ENCODE measurements around the gene SH3PXD2B. TPM values are rescaled to one million over a fixed set of nuclear protein-coding genes. Genes with fewer than 3 reads are reported as not detected.

SH3PXD2B gene
- polyA plus RNA-seq, 3 donors, result 5.7 to 23.6 (median 9.6) TPM

DNA sequence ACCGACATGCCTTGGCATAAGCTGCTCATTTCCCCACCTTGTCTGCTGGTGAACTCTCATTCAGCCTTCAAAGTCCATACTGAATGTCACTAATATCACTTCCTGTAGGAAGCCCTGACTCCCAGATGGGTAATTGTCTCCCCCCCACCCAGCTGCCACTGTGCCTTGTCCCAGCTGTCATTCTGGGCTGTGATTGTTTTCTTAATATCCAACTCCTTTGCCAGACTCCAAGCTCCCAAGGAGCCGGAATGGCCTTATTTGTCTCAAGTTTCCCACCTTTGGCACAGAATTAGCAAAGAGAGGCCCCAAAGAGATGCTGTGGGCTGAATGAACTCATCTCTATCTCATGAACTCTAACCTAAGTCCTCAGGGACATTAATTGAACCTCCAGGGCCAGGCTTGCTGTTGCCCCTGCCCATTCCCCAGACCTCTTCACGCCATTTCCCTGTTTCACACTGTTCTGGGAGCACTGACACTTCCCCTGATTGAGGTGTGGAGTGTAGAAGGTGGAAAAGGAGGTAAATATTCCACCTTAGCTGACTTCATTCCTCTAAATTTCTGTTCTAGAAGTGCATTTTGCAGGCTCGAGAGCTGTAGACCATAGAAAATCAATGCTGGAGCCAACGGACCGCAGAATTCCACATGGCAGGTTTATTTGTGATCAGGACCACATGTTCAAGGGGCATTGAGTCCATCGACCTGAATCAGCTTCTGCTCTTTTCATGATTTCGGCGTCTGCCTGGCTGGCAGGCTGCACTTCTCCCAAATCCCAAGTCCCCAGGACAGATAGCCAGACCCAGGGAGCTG is 4.9 kb upstream of the SH3PXD2B start:
- 78 to 83% (median 78%) methylated on average over 9 of the region's 9 CpGs for WGBS, 3 donors
- no peak overlapping the region for H3K27ac ChIP-seq (ENCODE audit: low read depth, low read length)

DNA sequence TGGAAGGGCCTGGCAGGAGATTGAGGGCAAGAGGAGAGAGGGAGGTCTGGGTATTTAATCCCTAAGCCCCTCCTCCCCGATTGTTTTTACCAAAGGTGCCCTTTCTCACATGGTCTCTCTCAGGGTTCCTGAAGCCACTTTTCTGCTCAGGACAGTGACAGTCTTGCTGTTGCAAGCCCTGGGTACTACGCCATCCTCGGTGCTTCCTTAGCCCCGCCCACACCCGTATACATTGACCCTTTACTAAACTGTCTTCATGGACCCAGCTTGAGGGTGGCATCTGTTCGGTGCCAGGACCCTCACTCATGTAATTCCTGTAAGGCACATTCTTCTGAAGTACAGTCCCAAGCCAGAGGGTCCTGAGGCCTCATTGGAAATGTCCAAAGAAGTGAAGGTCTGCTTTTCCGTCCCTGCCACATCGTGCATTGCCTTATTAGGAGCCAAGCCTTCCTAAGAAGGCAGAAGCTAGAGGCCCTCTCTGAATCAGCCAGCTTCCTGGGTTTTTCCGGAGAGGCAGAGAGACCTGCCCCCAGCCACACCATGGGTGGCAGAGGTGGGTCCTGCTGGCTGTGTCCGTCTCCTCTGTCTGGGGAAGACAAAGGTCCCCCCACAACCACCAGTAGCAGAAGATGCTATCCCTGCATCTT is 1.9 kb upstream of the SH3PXD2B start:
- no peak overlapping the region for H3K27ac ChIP-seq (ENCODE audit: low read depth, low read length)

DNA sequence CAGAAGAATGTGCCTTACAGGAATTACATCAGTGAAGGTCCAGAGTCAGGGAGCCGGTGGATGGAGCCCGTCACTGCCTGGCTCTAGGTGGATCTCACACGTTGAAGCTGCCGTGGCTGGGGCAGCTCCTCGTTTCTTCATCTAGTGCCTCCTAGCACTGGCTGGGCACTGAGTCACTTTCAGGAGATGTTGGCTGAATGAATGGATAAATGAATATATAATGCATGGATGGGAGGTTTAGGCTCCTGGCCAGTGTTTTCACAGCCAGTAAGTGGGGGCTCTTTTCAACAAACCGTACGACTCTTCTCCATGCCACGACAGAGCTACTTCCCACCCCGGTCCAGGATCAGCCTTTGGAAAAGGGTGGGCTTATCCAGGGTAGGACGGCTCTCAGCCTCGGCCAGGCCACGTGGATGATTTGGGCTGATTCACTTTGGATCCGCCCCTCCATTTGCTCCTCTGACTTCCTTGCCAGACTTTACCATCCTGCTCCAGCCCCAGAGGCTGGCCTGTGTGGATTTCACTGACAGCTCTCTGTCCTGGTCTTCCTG is 1.3 kb upstream of the SH3PXD2B start:
- WGBS, 3 donors, result 43 to 74% (median 50%) methylated on average over 13 of the region's 13 CpGs
- H3K27ac ChIP-seq (ENCODE audit: low read depth, low read length), result no peak overlapping the region

More for the DNA sequence above, 1.9 kb upstream of the SH3PXD2B start:
- WGBS, 3 donors, result 71 to 82% (median 75%) methylated on average over 10 of the region's 10 CpGs

DNA sequence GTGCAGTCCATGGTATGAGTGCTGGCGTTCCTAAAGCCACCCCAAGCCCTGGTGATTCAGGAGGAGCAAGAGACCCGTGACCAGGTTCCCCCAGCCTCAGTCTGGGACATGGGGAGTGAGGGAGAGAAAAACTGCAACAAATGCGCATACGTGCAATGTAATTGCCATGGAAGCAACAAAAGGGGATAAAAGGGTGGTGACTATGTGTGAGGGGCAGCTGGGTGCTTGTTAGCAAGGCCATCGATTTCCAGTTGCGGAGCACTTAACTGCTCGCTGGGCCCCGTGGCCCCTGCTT is 709 bp upstream of the SH3PXD2B start:
- H3K27ac ChIP-seq (ENCODE audit: low read depth, low read length), result no peak overlapping the region
- 79 to 84% (median 81%) methylated on average over 8 of the region's 8 CpGs for WGBS, 3 donors

DNA sequence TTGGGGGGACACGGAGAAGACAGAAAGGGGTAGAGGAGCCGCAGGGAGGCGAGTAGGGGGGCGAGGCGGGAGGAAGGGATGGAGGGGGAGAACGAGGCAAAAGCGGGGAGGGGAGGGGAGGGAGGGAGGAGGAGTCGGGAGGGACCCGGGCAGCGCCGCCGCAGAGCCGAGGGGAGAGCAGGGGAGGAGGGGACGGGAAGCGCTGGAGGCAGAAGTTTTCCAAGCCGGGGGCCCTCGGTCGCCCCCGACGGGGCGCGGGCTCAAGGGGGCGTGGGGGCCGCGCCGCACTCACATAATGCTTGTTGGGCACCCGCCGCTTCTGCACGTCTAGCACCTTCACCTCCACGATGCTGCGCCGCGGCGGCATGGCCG is 353 bp downstream of the SH3PXD2B start:
- peak overlapping the region; percentile 59 for H3K27ac ChIP-seq (ENCODE audit: low read depth, low read length)
- 1 to 2% (median 1%) methylated on average over 16 to 35 of the region's 35 CpGs for WGBS, 3 donors

DNA sequence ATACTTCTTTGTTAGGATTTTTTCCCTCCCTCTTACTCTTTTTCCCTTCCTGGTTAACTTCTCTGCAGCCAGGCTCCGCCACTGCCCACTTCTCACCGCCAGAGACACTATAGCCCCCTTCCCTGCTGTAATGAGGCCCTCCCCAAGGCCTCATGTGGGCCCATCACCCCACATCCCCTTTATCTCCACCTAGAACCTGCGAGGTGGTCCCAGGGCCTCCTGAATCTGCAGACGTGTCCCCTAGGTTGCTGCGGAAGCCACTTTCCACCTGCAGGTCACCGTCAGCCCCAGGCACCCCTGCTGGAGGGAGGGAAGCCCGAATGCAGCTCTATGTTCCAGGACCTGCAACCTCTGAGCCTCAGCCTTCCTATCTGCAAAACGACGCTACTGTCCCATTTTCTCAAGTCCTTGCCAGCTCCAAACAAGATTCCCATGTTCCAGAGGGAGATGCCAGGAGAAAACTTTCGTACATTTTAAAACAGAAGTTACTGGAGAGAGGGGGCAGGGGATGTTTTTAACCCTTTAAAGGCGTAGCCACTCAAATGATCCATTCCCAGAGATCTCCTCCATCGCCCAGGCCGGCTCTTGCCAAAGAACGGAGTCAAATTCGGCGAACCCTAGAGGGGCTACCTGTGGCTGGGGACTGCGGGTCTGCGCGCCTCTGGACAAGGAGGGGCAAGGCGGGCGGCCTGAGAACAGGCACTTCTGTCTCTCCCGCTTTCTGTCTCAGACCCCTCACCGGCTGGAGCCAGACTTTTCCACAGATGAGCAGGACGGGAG is 929 bp downstream of the SH3PXD2B start:
- WGBS, 3 donors, result 5 to 16% (median 15%) methylated on average over 24 of the region's 24 CpGs
- peak overlapping the region; percentile 17 for H3K27ac ChIP-seq (ENCODE audit: low read depth, low read length)

DNA sequence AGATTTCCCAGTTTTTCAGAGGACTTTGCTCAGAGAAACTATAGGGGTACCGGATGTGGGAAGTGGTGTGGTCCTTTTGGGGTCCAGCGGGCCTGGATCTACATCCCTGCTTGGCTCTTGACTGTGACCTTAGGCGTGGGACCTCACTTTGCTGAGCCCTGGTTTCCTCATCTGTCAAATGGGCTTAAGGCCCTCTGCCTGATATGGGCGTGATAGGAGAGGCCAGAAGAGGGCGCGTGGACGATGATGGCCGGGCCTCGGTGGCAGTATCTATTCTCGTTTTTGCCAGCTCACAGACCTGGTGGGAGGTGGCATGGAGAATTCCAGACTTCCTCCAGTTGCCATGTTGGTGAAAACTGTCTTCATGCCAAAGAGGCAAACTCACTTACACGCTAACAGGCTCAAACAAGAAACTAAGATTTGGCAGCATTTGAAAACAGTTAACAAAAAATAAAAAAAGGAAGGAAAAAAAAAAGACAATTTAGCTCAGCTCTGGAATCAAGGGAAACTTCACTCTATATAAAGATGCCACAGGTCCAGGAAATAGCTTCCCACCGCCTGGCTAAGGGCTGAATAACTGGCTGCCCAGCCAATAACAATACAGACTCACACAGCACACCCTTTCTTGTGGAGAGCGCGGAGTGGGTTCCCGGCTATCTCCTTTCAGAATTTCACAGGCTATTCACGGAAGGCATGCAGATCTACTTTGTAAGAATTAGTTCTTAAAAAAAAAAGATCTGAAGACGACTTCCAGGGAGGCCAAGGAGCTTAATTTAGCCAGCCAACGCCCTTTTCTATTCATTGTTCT is 1.7 kb downstream of the SH3PXD2B start:
- peak overlapping the region; percentile 38 for H3K27ac ChIP-seq (ENCODE audit: low read depth, low read length)
- WGBS, 3 donors, result 46 to 55% (median 51%) methylated on average over 18 of the region's 18 CpGs

DNA sequence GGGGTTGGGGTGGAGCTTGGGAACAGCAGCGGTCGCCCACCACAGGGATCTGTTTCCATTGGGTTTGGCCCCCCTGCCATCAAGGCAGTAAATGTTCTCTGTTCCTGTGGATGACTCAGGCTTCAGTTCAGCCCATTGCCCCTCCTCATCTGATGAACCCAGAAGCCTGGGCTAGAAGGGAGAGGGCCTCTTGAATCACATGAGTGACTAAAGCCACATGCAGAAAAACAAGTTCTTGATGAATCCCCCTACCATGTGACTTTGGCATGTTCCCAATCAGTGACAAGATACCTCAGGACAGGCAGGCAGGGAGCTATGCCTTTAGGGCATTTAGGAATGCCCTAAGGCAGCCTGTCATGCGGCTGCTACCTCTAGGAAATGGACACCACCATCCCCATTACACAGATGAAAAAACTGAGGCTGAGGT is 2.5 kb downstream of the SH3PXD2B start:
- peak overlapping the region; percentile 38 for H3K27ac ChIP-seq (ENCODE audit: low read depth, low read length)
- 87 to 95% (median 88%) methylated on average over 3 of the region's 3 CpGs for WGBS, 3 donors

DNA sequence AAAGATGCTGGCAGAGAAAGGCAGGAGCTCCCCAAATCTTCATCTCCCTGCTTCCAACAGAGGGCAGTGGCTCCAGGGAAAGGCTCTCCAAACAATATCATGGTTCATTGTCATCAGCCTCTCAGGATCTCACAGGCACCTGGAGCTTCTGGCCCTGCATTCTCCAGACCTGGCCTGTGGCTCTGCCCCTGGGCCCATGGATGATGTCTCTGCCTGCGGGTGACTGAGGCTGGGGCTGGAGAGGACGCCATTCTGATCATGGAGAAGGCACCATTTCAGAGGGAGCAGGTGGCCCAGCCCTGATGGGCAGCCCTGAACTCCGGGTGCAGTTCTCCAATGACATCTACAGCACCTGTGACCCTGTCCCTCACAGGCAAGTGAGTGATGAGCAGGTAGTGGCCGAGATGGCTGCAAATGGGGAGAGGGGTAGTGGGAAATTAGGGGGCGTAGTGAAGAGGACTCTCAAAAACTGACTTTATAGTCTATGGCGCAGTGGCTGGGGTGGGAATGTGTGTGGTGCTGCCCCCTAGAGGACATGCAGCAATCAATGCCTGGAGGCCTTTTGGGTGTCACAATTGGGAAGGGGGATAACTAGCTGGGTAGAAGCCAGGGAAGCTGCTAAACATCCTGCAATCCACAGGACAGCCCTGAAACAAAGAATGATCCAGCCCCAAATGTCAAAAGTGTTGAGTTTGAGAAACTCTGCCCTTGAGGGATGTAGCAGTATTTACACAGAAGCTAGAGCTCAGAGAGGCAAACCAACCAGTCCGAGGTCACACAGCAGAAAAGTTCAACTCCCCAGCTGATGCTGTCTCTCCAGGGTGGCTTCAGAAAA is 3.2 kb downstream of the SH3PXD2B start:
- WGBS, 3 donors, result 75 to 79% (median 78%) methylated on average over 7 of the region's 7 CpGs
- H3K27ac ChIP-seq (ENCODE audit: low read depth, low read length), result no peak overlapping the region

DNA sequence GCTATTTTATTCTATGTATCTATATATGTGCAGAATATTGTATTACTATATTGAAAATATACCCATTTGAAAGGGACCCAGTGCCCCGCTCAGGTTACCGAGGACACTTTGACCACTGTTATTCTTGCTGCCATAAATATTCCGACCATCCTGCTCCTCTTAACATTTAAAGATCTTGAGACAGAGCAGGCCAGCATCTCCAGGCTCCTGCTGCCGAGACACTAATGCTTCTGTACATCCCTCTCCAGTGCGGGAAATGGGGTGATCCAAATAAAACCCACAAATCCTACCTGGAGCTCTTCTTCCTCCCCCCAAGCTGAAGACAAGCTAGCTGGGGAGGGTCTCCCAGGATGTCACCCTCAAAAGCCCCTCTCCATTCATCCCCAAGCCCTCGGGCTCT is 3.9 kb downstream of the SH3PXD2B start:
- H3K27ac ChIP-seq (ENCODE audit: low read depth, low read length), result no peak overlapping the region
- WGBS, 3 donors, result 85 to 92% (median 91%) methylated on average over 6 of the region's 6 CpGs

DNA sequence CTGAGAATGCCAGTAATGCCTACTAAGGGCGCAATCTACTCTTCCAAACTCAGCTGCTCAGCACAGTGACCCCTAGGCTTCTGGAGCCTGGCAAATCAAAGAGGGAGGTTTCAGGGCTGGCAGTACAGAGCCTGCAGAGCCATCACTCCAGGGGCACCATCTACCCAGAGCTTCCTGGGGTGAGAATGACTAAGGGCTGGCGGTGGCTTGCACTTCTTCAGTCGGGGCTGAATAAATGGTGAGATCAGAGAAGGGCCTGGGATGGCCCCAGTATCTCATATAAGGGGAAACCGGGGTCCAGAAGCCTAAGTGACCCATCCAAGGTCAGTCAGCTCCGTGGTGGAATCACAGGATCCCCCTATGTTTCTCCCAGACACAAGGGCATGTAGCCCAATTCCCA is 5.3 kb downstream of the SH3PXD2B start:
- H3K27ac ChIP-seq (ENCODE audit: low read depth, low read length), result no peak overlapping the region
- WGBS, 3 donors, result 73 to 79% (median 74%) methylated on average over 5 of the region's 5 CpGs

DNA sequence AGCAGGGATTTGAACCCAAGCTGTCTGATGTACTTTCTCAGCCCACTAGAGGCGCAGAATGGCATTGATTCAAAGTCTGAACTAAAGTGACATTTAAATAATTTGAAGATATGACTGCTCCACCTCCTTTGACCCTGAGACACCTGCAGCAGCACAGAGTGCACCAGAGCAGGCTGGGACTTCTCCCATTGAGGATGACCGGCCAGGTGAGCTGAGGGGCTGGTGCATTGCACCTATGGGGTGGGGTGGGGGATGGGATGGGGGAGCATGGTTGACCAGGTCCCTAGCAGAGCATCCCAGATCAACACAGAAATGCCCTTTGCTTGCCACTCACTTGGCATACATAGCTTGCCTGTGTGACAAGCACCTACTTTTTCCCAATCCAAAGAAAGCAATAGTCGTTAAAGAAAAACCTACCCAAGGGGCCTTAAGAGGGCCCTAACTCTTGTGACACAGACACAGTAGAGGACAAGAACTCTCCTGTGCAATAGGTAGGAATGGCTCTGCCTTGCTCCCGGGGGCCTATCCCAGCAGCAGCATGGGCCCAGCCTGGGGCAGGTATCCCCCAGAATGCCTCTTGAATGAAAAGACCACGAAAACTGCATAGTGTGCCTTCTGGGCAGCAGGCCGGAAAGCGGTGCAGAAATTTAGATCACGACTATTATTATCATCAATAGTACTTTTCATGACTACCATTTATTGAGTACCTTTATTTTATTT is 6.5 kb downstream of the SH3PXD2B start:
- WGBS, 3 donors, result 77 to 92% (median 88%) methylated on average over 8 of the region's 8 CpGs
- no peak overlapping the region for H3K27ac ChIP-seq (ENCODE audit: low read depth, low read length)

DNA sequence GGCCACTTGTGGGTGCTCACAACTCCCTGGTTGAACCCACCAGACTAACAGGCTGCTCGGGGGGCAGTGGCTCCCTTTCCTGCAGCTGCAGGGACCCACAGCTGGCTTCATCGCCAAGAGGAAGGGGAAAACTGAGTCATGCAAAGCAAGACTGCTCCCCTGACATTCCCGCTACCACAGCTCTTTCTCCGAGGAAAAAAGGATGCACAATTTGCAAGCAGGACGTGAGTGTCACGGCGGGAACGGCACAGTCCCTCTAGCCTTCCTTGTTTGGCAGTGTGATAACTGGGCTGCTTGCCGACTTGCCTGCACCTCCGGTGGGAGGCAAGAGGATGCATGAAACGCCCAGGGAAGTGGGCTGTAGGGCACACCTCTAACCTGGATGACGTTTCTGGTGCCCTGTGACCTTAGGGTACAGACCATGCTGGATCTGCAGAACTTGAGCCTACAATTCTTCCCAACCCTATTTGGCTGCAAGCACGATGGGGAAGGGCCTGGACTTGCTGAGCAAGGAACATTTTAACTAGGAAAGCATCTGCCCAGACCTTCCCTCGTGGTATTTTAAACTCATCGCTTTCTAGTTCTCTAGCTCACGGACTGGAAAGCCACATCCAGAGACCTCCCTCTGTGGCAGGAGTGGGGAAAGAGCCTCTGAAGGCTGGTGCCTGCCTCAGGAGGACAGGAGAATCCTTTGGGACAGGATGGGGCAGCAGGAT is 7.8 kb downstream of the SH3PXD2B start:
- WGBS, 3 donors, result 25 to 68% (median 38%) methylated on average over 16 of the region's 16 CpGs
- no peak overlapping the region for H3K27ac ChIP-seq (ENCODE audit: low read depth, low read length)

DNA sequence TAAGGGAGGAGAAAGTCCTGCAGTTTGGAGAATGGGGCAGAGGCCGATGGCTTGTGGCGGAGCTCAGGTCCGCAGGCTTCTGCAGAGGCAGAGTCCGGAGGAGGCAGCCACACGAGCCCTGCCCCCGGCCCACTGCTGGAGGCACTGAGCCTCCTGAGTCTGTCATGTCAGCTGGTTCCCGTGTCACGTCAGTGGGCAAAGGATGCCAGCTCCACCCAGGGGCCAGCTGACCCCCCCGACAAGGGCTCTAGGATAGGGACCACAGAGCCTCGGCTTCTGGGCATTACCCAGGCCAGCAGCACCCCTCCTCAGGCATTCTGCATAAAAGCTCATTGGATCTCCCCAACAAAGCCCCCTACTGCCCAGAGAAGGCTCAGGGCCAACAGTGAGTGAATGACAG is 8.5 kb downstream of the SH3PXD2B start:
- H3K27ac ChIP-seq (ENCODE audit: low read depth, low read length), result no peak overlapping the region
- 72 to 85% (median 82%) methylated on average over 10 of the region's 10 CpGs for WGBS, 3 donors

DNA sequence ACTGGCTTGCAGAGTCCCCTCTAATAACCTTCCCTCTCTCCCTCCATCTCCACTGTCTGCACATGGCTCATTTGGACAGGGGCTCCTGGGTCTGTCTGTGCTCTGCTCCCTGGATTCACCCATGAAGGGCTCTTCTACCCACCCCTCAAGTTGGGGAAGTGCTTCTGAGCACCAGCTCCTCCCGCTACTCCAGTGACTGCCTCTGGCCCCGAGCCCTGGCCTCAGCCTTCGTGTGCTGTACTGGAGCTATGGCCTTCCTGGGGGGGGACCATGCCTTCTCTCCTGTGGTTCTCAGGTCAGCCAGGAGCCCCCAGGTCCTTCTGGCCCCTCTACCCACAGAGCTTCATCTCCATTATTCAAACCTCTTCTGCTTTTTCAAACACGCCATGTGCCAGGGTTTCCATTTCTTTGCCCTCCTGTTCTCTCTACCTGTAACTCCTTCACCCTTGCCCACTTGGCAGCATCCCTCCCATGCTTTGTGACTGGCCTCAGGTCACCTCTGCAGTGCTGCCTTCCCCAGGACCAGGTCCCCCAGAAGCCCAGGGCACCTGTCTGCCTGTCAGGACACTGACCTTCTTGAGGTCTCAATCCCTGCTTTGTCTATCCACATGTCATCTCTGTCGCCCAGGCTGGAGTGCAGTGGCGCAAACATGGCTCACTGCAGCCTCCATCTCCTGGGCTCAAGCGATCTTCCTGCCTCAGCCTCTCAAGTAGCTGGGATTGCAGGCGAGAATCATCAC is 9.5 kb downstream of the SH3PXD2B start:
- no peak overlapping the region for H3K27ac ChIP-seq (ENCODE audit: low read depth, low read length)
- 68 to 89% (median 75%) methylated on average over 8 of the region's 8 CpGs for WGBS, 3 donors

DNA sequence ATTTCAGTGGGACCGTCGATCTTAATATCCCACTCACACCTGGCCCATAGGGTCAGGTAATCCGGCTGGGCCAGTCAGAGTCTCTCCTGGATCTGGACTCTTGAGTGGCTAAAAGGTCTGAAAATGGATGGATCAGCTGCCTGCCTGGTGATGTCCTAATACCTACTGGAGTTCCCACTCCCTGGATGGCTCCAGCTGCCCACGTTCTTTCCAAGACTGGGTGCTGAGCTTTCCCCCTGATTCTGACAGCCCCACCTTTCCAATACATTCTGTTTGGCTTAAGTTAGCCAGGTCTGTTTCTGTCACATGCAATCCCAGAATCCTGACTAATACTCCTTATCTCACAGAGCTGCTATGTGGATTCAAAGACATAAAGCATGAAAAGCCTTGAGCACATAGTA is 10.2 kb downstream of the SH3PXD2B start:
- WGBS, 3 donors, result 84 to 89% (median 88%) methylated on average over 4 of the region's 4 CpGs
- H3K27ac ChIP-seq (ENCODE audit: low read depth, low read length), result peak overlapping the region; percentile 51
